HG02763 (cell line): ENCODE measurements around the gene CYP4A22.
"Not testable (repeated sequence)": the region's sequence is repeated elsewhere in the genome, so short reads cannot be mapped to it uniquely, and the experiment has no call there.

Experiments
- ATAC-seq: cut with Tn5 transposase; IDR thresholded peaks from one replicate; pipeline ENCODE4 v1.9.1; 2021; ENCODE audit warnings: mild to moderate bottlenecking, moderate library complexity; ENCODE audit not compliant: unreplicated experiment

CYP4A22 gene

GRCh38 chr1:47184090-47184821 lies 47.0 kb downstream of the CYP4A22 start:
- ATAC-seq = no peak

GRCh38 chr1:47184822-47185677 lies 47.8 kb downstream of the CYP4A22 start:
- ATAC-seq = no peak

DNA sequence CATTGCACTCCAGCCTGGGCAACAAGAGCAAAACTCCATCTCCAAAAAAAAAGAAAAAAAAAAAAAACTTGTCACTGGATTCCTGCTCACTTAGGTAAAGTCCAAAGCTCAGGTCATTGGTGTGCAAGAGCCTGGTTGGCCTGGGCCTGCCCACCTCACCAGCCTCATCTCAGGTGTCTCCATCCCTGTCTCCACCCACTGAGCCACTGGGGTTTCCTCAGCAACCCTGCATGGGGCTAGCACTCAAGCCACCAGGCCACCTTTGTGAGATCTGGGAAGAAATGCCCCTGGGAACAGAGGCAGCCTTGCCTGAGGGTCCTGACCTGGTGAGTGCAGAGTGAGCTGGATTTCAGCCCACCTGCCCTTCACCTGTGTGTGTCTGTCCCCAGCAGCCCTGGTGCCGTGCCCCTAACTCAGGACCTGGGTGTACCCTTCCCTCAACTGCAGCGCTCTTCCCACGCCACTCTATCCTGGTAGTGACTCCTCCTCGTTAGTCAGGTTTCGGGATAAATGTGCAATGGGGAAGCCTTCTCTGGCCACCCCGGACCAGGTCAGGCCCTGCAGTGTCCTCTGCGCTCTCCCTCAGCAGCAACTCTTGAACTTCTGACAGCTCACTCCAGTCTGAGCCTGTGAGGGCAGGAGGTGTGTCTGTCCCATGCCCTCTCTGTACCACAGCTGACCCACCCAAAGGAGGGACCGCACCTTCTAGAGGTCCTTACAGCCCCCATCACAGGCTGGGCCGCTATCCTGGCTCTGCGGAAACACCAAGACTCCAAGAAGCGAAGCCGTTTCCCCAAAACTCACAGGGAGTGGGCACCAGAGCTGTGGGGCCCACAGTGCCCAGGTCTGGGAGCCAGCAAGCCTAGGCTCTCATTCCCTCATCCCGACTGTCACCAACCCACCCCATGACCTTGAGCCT lies 49.3 kb downstream of the CYP4A22 start:
- ATAC-seq = no peak

DNA sequence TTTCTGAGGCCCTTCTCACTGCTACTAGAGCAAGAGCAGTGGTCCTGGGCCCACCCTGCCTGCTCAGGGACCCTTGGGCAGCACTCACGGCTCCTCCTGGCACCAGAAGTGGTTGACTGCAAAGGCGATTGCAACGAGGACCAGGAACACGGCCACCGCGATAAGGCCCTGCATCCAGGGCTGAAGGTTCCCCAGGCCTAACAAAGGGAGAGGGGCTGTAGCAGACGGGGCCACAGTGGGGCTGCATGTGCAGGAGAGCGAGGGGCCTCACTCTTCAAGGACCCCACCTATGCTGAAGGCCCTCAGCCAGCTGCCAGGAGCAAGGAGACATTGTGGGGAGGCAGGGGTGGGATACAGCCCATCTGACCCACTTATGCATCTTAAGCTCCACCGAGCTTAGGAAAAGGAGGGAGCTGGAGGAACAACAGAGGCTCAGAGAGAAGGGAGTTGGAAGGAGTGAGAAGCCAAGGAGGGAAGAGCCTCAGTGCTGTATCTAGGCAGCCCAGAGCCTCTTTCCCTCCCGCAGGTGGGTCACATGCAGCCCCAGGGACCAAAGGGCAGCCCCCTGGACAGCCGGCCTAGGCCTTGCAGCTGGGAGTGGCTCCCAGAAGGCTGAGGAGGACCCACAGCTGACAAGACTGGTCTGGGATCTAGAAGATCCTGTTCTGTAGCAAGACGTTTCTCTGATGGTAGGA lies 50.1 kb downstream of the CYP4A22 start:
- no peak for ATAC-seq

GRCh38 chr1:47187926-47188250 lies 50.6 kb downstream of the CYP4A22 start:
- no peak for ATAC-seq

GRCh38 chr1:47188791-47189785 lies 51.8 kb downstream of the CYP4A22 start:
- no peak for ATAC-seq

DNA sequence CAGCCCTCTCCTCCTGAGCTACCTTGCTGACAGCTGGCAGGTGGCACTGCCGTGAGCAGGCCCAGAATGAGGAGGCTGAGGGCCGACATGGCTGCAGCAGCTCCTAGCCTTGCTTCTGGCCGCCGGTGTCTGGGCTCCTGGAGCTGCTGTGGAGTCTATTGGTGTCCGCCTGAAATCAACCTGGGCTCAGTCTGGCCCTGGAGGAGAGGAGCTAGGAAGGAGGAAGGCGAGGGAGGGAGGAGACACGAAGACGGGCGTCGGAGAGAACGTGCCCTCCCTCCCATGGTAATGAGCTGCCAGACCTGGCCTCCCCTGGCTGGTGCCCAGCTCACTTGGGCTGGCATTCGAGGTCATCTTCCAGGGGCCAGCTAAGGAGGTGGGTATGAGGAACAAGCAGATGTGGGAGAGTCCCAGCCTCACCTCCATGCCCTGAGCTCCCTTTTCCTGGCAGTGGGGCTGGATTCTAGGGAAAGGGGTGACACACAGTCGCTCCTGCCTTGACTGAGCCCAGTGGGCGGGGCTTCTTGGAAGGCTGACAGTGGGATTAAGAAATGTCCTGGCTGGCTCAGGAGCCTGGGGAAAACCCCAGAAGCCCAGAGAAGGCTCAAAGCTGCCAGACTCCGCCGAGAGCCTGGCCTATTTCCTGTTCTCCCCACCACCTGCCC lies 52.7 kb downstream of the CYP4A22 start, which contains the start of gene PDZK1IP1:
PDZK1IP1 (minus strand) TSS at position 193 of the 665 bp plus-strand sequence; CDS start at position 89, 104 bp downstream.
- no peak for ATAC-seq

DNA sequence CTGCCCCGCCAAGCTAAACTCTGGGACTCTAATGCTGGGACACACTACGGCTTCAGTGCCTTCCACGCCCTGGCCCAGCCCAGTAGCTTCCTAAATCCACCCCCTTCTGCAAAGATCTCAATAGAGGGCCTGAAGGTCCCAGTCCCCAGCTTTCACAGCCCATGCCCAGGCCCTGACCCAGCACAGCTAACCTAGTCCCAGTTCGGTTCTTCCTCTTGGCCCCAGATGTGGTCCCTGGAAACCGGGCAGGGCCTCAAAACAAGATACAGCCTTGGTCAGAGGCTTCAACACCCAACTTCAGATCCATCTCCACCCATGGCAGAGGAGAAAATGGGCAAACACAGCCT lies 53.2 kb downstream of the CYP4A22 start:
- no peak for ATAC-seq

- ATAC-seq = no peak
Observed at GRCh38 chr1:47190857-47191256, 53.6 kb downstream of the CYP4A22 start.

- ATAC-seq = no peak
Observed at GRCh38 chr1:47191940-47192457, 54.8 kb downstream of the CYP4A22 start.

- ATAC-seq = no peak
Observed at GRCh38 chr1:47192458-47193384, 55.5 kb downstream of the CYP4A22 start.

- not testable (repeated sequence) for ATAC-seq
Observed at GRCh38 chr1:47193496-47193895, 56.3 kb downstream of the CYP4A22 start.

- no peak for ATAC-seq
Observed at GRCh38 chr1:47194311-47194710, 57.1 kb downstream of the CYP4A22 start.

DNA sequence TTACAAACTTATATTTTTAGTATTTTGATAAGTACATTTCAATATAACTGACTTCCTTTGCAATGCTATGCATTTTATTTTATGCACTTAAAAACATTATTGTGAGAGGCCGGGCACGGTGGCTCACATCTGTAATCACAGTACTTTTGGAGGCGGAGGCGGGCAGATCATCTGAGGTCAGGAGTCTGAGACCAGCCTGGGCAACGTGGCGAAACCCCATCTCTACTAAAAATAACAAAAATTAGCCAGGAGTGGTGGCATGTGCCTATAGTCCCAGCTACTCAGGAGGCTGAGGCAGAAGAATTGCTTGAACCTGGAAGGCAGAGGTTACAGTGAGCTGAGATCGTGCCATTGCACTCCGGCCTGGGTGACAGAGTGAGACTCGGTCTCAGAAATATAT lies 58.7 kb downstream of the CYP4A22 start:
- not testable (repeated sequence) for ATAC-seq

DNA sequence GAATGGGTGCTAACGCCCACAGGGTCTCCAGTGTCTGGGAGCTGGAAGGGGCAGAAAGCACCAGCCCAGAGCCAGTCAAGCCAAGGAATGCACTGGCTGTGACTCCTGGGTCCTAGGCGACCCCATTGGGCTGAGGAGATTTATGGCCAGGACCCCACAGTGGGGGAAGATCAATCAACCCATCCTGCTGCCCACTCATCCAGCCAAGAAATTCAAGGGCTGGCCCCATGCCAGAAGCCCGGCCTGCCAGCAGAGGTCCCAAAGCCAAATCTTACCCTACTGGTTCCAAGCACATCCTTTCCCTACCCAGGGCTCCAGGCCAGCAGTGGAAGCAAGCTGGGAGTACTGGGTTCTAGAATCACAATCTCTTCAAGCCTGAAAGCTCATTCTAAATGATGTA lies 59.4 kb downstream of the CYP4A22 start:
- no peak for ATAC-seq

- ATAC-seq = no peak
Observed at GRCh38 chr1:47198214-47198613, 61.0 kb downstream of the CYP4A22 start.
